GM18507 (cell line): ENCODE measurements around the gene CTPS2.
"Not testable (repeated sequence)": the region's sequence is repeated elsewhere in the genome, so short reads cannot be mapped to it uniquely, and the experiment has no call there.

Experiments used
- DNase-seq: peaks from one replicate; pipeline ENCODE4 v3.0.0; 2011; ENCODE audit warnings: low read depth; ENCODE audit not compliant: insufficient read length; ENCODE audit errors: extremely low spot score
- FAIRE-seq: peaks from 2 replicates; lab custom pipeline; 2011; peaks lifted over from hg19 to GRCh38; lab: Jason Lieb, UNC

Gene CTPS2

GRCh38 chrX:16617382-16617781, 95.1 kb downstream of the CTPS2 start:
- FAIRE-seq (no peak), DNase-seq (no peak)

GRCh38 chrX:16612257-16612897, 100.1 kb downstream of the CTPS2 start:
- FAIRE-seq (no peak), DNase-seq (no peak)

- not testable (repeated sequence) for FAIRE-seq, DNase-seq
These were observed 101.8 kb downstream of the CTPS2 start for GRCh38 chrX:16610654-16611053.

GRCh38 chrX:16610121-16610621, 102.3 kb downstream of the CTPS2 start:
- FAIRE-seq: no peak
- DNase-seq: no peak

GRCh38 chrX:16606142-16606720, 106.2 kb downstream of the CTPS2 start:
- FAIRE-seq (no peak), DNase-seq (no peak)

- DNase-seq: no peak
- FAIRE-seq: no peak
These were observed 108.1 kb downstream of the CTPS2 start for GRCh38 chrX:16604337-16604736.

- FAIRE-seq (no peak), DNase-seq (no peak)
These were observed 108.6 kb downstream of the CTPS2 start for GRCh38 chrX:16603822-16604221.

GRCh38 chrX:16603235-16603634, 109.2 kb downstream of the CTPS2 start:
- not testable (repeated sequence) for FAIRE-seq, DNase-seq

GRCh38 chrX:16601885-16602284, 110.6 kb downstream of the CTPS2 start:
- FAIRE-seq: no peak
- DNase-seq: no peak

GRCh38 chrX:16594490-16594889, 118.0 kb downstream of the CTPS2 start:
- DNase-seq (no peak), FAIRE-seq (no peak)

GRCh38 chrX:16593801-16594200, 118.7 kb downstream of the CTPS2 start:
- DNase-seq (no peak), FAIRE-seq (no peak)

- DNase-seq (no peak), FAIRE-seq (no peak)
These were observed 120.2 kb downstream of the CTPS2 start for GRCh38 chrX:16592194-16592770.

- DNase-seq (no peak), FAIRE-seq (no peak)
These were observed 122.6 kb downstream of the CTPS2 start for GRCh38 chrX:16589826-16590225.

GRCh38 chrX:16589211-16589610, 123.3 kb downstream of the CTPS2 start:
- FAIRE-seq (no peak), DNase-seq (no peak)

GRCh38 chrX:16588266-16588665, 124.2 kb downstream of the CTPS2 start:
- FAIRE-seq (no peak), DNase-seq (no peak)

- FAIRE-seq (no peak), DNase-seq (no peak)
These were observed 124.6 kb downstream of the CTPS2 start for GRCh38 chrX:16587836-16588235.

- no peak for FAIRE-seq
- DNase-seq: no peak
These were observed 125.9 kb downstream of the CTPS2 start for GRCh38 chrX:16586377-16587112.

- FAIRE-seq: no peak
These were observed 126.7 kb downstream of the CTPS2 start for GRCh38 chrX:16585486-16586376.

GRCh38 chrX:16580004-16580797, 132.3 kb downstream of the CTPS2 start:
- DNase-seq, FAIRE-seq: not testable (repeated sequence)

More at GRCh38 chrX:16585486-16586376, 126.7 kb downstream of the CTPS2 start:
- DNase-seq: no peak
